22Rv1 (cell line): Measurements from ENCODE around the gene LGR6.
"Not testable (repeated sequence)": the region's sequence is repeated elsewhere in the genome, so short reads cannot be mapped to it uniquely, and the experiment has no call there.

ENCODE experiments used
- H3K27ac ChIP-seq: fragments of 450-650 bp; 2 replicates; pipeline ENCODE4 v1.5.1; 2017
- ZFX ChIP-seq: fragments of 450-650 bp; IDR thresholded peaks from 2 replicates; pipeline ENCODE4 v1.6.1; 2017; ENCODE audit warnings: antibody characterized with exemption, borderline replicate concordance
- TF ChIP-seq, protein P1 (sequence below): fragments of 450-650 bp; IDR thresholded peaks from 2 replicates; pipeline ENCODE4 v1.5.1; 2017; ENCODE audit warnings: mild to moderate bottlenecking

The LGR6 gene

DNA sequence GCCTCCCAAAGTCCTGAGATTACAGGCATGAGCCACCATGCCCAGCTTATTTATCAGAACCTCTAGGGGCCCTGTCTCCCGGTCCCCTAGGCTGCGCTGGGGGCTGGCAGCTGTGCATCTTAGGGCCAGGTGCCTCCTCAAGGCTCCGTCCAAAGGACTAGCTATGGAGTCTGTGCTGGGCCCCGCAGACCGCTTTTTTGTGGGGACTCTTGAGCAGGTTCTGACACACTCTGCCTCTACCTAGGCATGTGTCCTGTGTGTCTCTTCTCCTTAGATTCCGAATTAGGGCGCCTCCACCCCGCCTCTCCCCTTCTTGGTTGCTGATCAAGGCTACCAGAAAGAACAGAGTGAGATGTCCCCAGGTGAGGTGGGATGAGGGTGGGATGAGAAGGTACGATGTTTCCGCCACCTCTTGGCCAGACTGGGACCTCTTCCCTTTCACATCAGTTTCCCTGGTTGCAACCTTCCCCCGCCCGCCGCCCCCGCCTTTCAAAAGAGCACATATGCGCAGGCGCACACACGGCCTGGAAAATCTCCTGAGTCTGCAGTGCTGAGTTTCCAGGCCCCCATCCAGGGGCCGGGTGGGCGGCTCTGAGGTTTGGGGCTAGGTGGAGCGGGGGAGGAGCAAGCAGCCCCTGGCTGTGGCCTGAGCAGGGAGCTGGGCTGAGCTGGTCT lies 28.2 kb upstream of the LGR6 start:
- no peak overlapping the region for H3K27ac ChIP-seq
- TF ChIP-seq, protein P1, sequence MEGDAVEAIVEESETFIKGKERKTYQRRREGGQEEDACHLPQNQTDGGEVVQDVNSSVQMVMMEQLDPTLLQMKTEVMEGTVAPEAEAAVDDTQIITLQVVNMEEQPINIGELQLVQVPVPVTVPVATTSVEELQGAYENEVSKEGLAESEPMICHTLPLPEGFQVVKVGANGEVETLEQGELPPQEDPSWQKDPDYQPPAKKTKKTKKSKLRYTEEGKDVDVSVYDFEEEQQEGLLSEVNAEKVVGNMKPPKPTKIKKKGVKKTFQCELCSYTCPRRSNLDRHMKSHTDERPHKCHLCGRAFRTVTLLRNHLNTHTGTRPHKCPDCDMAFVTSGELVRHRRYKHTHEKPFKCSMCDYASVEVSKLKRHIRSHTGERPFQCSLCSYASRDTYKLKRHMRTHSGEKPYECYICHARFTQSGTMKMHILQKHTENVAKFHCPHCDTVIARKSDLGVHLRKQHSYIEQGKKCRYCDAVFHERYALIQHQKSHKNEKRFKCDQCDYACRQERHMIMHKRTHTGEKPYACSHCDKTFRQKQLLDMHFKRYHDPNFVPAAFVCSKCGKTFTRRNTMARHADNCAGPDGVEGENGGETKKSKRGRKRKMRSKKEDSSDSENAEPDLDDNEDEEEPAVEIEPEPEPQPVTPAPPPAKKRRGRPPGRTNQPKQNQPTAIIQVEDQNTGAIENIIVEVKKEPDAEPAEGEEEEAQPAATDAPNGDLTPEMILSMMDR: no peak
- no peak for TF ChIP-seq ZFX

- no peak overlapping the region for H3K27ac ChIP-seq
- TF ChIP-seq ZFX: no peak
- TF ChIP-seq, protein P1: no peak
Measured at GRCh38 chr1:202165942-202166843, 27.4 kb upstream of the LGR6 start.

GRCh38 chr1:202167054-202167453 lies 26.5 kb upstream of the LGR6 start:
- not testable (repeated sequence) for H3K27ac ChIP-seq

DNA sequence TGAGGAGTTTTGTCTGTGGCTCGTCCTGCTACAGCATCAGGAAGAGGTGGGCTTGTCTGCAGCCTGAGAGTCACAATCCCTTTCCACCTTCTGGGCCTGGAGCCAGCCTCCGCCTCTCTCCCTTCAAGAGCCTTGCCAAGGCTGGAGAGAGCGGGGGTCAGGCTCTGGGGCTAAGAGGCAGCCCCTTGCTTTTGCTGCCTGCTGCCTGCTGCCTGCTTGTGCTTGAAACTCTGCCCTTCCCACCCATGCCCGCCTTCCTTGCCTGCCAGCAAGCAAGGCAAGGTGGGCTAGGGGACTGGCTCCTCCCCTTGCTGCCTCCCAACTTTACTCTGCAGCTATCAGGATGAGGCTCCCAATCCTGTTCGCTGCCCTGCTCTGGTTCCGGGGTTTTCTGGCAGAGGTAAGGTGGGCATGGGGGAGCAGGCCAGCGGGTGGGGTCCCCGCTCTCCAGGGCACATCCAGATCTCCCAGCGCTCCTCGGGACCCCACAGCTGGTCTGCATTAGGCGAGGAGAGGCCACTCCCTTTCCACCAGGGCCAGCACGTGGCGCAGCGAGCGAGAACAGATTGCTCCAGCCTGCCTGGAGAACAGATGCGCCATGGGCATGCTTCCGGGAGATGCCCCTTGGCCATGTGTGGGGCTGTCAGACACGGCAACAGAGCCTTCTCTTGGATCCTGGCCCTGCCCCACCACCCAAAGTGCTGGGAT lies 25.7 kb upstream of the LGR6 start:
- TF ChIP-seq, protein P1: no peak
- no peak for TF ChIP-seq ZFX
- no peak overlapping the region for H3K27ac ChIP-seq

DNA sequence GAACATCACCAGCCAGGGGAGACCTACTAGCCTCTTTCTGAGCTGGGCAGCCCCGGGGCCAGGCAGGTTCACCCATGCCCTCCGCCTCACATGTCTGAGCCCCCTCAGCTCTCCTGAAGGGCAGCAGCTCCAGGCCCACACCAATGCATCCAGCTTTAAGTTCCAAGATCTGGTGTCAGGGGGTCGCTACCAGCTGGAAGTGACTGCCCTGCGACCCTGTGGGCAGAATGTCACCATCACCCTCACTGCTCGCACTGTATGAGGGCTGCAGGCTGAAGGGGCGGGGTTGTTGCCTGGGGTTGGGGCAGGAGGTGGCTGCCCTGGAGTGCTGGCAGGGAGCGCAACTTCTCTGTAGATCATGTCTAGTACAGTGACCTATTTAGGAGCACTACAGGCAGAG lies 24.7 kb upstream of the LGR6 start:
- TF ChIP-seq ZFX: no peak
- TF ChIP-seq, protein P1: no peak
- H3K27ac ChIP-seq: no peak overlapping the region

- TF ChIP-seq, protein P1: no peak
- no peak overlapping the region for H3K27ac ChIP-seq
Measured at GRCh38 chr1:202170726-202171125, 22.9 kb upstream of the LGR6 start.

GRCh38 chr1:202171292-202172014 lies 22.1 kb upstream of the LGR6 start:
- no peak overlapping the region for H3K27ac ChIP-seq
- TF ChIP-seq, protein P1: no peak
- TF ChIP-seq ZFX: no peak
